ENCODE data around the gene KRAS. TPM values are rescaled to one million over a fixed set of nuclear protein-coding genes. Genes with fewer than 3 reads are reported as not detected.
"Not testable (repeated sequence)": the region's sequence is repeated elsewhere in the genome, so short reads cannot be mapped to it uniquely, and the experiment has no call there.

The KRAS gene
- total RNA-seq (10 to 100 TPM; 29.1 to 44.1 (median 31.5) TPM), total RNA-seq (45.9 to 177 (median 85.8) reads per million in 29 experiments)
- 32.1 TPM for total RNA-seq (2013)

GRCh38 chr12:25250744-25251730 is at the start of gene KRAS:
TSS of gene KRAS (minus strand) at chr12:25250929.
- H3K27ac Mint-ChIP-seq, result peak within 1 kb of the TSS; percentile 88 to 89
- no peaks in the 10 kb centered on the region for H3K27me3 ChIP-seq (replicated peaks in 1 of 2; ENCODE audit: control insufficient read depth in 2 of 2, extremely low read depth in 1 of 2, insufficient read depth in 2 of 2, low read length in 1 of 2)
- DNase-seq, result peak; percentile 78 to 97 (median 88)
- no peaks in the 10 kb centered on the region for H3K9me3 ChIP-seq
- no peaks in the 10 kb centered on the region for H3K9me3 Mint-ChIP-seq
- H3K36me3 ChIP-seq (ENCODE audit: control insufficient read depth in 2 of 2, extremely low read depth in 1 of 2, insufficient read depth in 1 of 2, low read length in 1 of 2), result no peaks in the 10 kb centered on the region
- H3K36me3 Mint-ChIP-seq, result peaks cover 6% of the 10 kb centered on the region
- CTCF ChIA-PET, result interaction anchor here (0.6 to 3.0 kb wide), 8 partner anchors 10 to 199 kb away, joined by 3 to 26 read pairs (median 3); no protein-coding TSS in a partner anchor
- peaks cover 43 to 54% (median 45%) of the 10 kb centered on the region in 3 donors for H3K4me1 Mint-ChIP-seq
- POLR2A ChIA-PET, result interaction anchor here (0.7 to 1.4 kb wide), 8 partner anchors 10 to 262 kb away, joined by 3 to 11 read pairs (median 5); partner anchors contain the start of genes DNAI7 (in 1 of the 2) and ETFRF1 (in 1 of the 2)
- peak within 1 kb of the TSS; percentile 51 for H3K27ac ChIP-seq (ENCODE audit: low read length)
- H3K27me3 Mint-ChIP-seq, result no peaks in the 10 kb centered on the region
- H3K4me3 ChIP-seq (ENCODE audit: control insufficient read depth in 1 of 2, extremely low read depth in 1 of 2, low read length in 1 of 2), result peak within 1 kb of the TSS; percentile 74 to 82
- ATAC-seq (replicated peaks in 1 of 4), result peak; percentile 87 to 91 (median 89)
- H3K4me3 Mint-ChIP-seq, result peak within 1 kb of the TSS; percentile 87 to 91 (median 91)
- peaks cover 8 to 28% of the 10 kb centered on the region in 2 experiments for H3K4me1 ChIP-seq (ENCODE audit: control insufficient read depth in 1 of 2, extremely low read depth in 1 of 2, insufficient read depth in 2 of 2, low read length in 2 of 2)
- under 1% methylated on average over 102 of the region's 105 CpGs for WGBS (ENCODE audit: insufficient coverage)

- CTCF ChIA-PET, result no interaction called here
- no peaks in the 10 kb centered on the region for H3K9me3 Mint-ChIP-seq
- DNase-seq (no peak), ATAC-seq (replicated peaks in 1 of 4) (no peak)
- Histone ChIP-seq H3K27ac (ENCODE audit: low read length) (no peak overlapping the region), H3K4me1 (ENCODE audit: control insufficient read depth in 1 of 2, extremely low read depth in 1 of 2, insufficient read depth in 2 of 2, low read length in 2 of 2) (no peaks in the 10 kb centered on the region), H3K9me3 (no peaks in the 10 kb centered on the region), H3K36me3 (ENCODE audit: control insufficient read depth in 2 of 2, extremely low read depth in 1 of 2, insufficient read depth in 1 of 2, low read length in 1 of 2) (no peaks in the 10 kb centered on the region), H3K27me3 (replicated peaks in 1 of 2; ENCODE audit: control insufficient read depth in 2 of 2, extremely low read depth in 1 of 2, insufficient read depth in 2 of 2, low read length in 1 of 2) (no peaks in the 10 kb centered on the region), H3K4me3 (ENCODE audit: control insufficient read depth in 1 of 2, extremely low read depth in 1 of 2, low read length in 1 of 2) (no peak overlapping the region)
- no peak overlapping the region for H3K4me3 Mint-ChIP-seq
- no peaks in the 10 kb centered on the region for H3K36me3 Mint-ChIP-seq
- POLR2A ChIA-PET, result no interaction called here
- H3K27ac Mint-ChIP-seq, result no peak overlapping the region
- peaks cover 7 to 14% (median 12%) of the 10 kb centered on the region in 3 donors for H3K4me1 Mint-ChIP-seq
- peaks cover under 1 to 2% of the 10 kb centered on the region in 2 donors for H3K27me3 Mint-ChIP-seq
Measured at GRCh38 chr12:25296381-25296780, 45.7 kb upstream of the KRAS start.

GRCh38 chr12:25295361-25295760 is 44.6 kb upstream of the KRAS start:
- CTCF ChIA-PET, result no interaction called here
- POLR2A ChIA-PET, result interaction anchor here in 1 of 2 donors (0.6 kb wide), 1 partner anchor 13 kb away, joined by 3 read pairs; no protein-coding TSS in a partner anchor

GRCh38 chr12:25293653-25294052 is 42.9 kb upstream of the KRAS start:
- Histone ChIP-seq H3K9me3 (peaks cover 8% of the 10 kb centered on the region), H3K4me3 (ENCODE audit: control insufficient read depth in 1 of 2, extremely low read depth in 1 of 2, low read length in 1 of 2) (no peak overlapping the region), H3K27me3 (replicated peaks in 1 of 2; ENCODE audit: control insufficient read depth in 2 of 2, extremely low read depth in 1 of 2, insufficient read depth in 2 of 2, low read length in 1 of 2) (no peaks in the 10 kb centered on the region), H3K36me3 (ENCODE audit: control insufficient read depth in 2 of 2, extremely low read depth in 1 of 2, insufficient read depth in 1 of 2, low read length in 1 of 2) (no peaks in the 10 kb centered on the region), H3K4me1 (ENCODE audit: control insufficient read depth in 1 of 2, extremely low read depth in 1 of 2, insufficient read depth in 2 of 2, low read length in 2 of 2) (no peaks in the 10 kb centered on the region), H3K27ac (ENCODE audit: low read length) (no peak overlapping the region)
- Mint-ChIP-seq H3K27ac (no peak overlapping the region), H3K9me3 (peaks cover 0 to 15% (median 6%) of the 10 kb centered on the region in 3 donors), H3K27me3 (no peaks in the 10 kb centered on the region), H3K4me3 (no peak overlapping the region), H3K4me1 (peaks cover 7 to 14% (median 12%) of the 10 kb centered on the region in 3 donors), H3K36me3 (no peaks in the 10 kb centered on the region)
- ATAC-seq (replicated peaks in 1 of 4) (no peak), DNase-seq (no peak)
- CTCF ChIA-PET, result no interaction called here
- no CpG with 5 or more reads among the region's 2 CpGs for WGBS (ENCODE audit: insufficient coverage)
- POLR2A ChIA-PET, result interaction anchor here in 1 of 2 donors (0.5 to 0.6 kb wide), 2 partner anchors 62 to 315 kb away, joined by 4 read pairs; no protein-coding TSS in a partner anchor

More at GRCh38 chr12:25295361-25295760, 44.6 kb upstream of the KRAS start:
- Histone ChIP-seq H3K4me1 (ENCODE audit: control insufficient read depth in 1 of 2, extremely low read depth in 1 of 2, insufficient read depth in 2 of 2, low read length in 2 of 2) (no peaks in the 10 kb centered on the region), H3K27ac (ENCODE audit: low read length) (no peak overlapping the region), H3K36me3 (ENCODE audit: control insufficient read depth in 2 of 2, extremely low read depth in 1 of 2, insufficient read depth in 1 of 2, low read length in 1 of 2) (no peaks in the 10 kb centered on the region), H3K27me3 (replicated peaks in 1 of 2; ENCODE audit: control insufficient read depth in 2 of 2, extremely low read depth in 1 of 2, insufficient read depth in 2 of 2, low read length in 1 of 2) (no peaks in the 10 kb centered on the region), H3K4me3 (ENCODE audit: control insufficient read depth in 1 of 2, extremely low read depth in 1 of 2, low read length in 1 of 2) (no peak overlapping the region), H3K9me3 (no peaks in the 10 kb centered on the region)
- no peaks in the 10 kb centered on the region for H3K36me3 Mint-ChIP-seq
- no peak for DNase-seq
- no peak for ATAC-seq (replicated peaks in 1 of 4)
- H3K27ac Mint-ChIP-seq, result peak overlapping the region in 1 of 2 donors; percentile 17
- no peaks in the 10 kb centered on the region for H3K27me3 Mint-ChIP-seq
- no peaks in the 10 kb centered on the region for H3K9me3 Mint-ChIP-seq
- H3K4me1 Mint-ChIP-seq, result peaks cover 7 to 14% (median 12%) of the 10 kb centered on the region in 3 donors
- no peak overlapping the region for H3K4me3 Mint-ChIP-seq
- WGBS (ENCODE audit: insufficient coverage), result no CpG with 5 or more reads among the region's 2 CpGs

GRCh38 chr12:25292810-25293221 is 42.1 kb upstream of the KRAS start:
- H3K4me3 Mint-ChIP-seq; CTCF ChIA-PET; H3K27ac ChIP-seq (ENCODE audit: low read length); H3K4me1 ChIP-seq (ENCODE audit: control insufficient read depth in 1 of 2, extremely low read depth in 1 of 2, insufficient read depth in 2 of 2, low read length in 2 of 2); H3K27ac Mint-ChIP-seq; H3K36me3 Mint-ChIP-seq; DNase-seq; ATAC-seq (replicated peaks in 1 of 4); H3K4me3 ChIP-seq (ENCODE audit: control insufficient read depth in 1 of 2, extremely low read depth in 1 of 2, low read length in 1 of 2); H3K27me3 ChIP-seq (replicated peaks in 1 of 2; ENCODE audit: control insufficient read depth in 2 of 2, extremely low read depth in 1 of 2, insufficient read depth in 2 of 2, low read length in 1 of 2); H3K27me3 Mint-ChIP-seq; H3K9me3 ChIP-seq; H3K36me3 ChIP-seq (ENCODE audit: control insufficient read depth in 2 of 2, extremely low read depth in 1 of 2, insufficient read depth in 1 of 2, low read length in 1 of 2): not testable (repeated sequence)
- Mint-ChIP-seq H3K9me3 (peaks cover 0 to 15% (median 6%) of the 10 kb centered on the region in 3 donors), H3K4me1 (peaks cover 7 to 14% (median 12%) of the 10 kb centered on the region in 3 donors)
- POLR2A ChIA-PET, result interaction anchor here in 1 of 2 donors (0.5 to 0.6 kb wide), 2 partner anchors 63 to 314 kb away, joined by 4 read pairs; no protein-coding TSS in a partner anchor
- WGBS (ENCODE audit: insufficient coverage), result no CpG with 5 or more reads among the region's 5 CpGs

- H3K4me1 Mint-ChIP-seq, result peaks cover 19 to 38% (median 21%) of the 10 kb centered on the region in 3 donors
- H3K36me3 Mint-ChIP-seq, result no peaks in the 10 kb centered on the region
Measured at GRCh38 chr12:25287610-25288009, 36.9 kb upstream of the KRAS start.

More at GRCh38 chr12:25287610-25288009, 36.9 kb upstream of the KRAS start:
- no peaks in the 10 kb centered on the region for H3K27me3 ChIP-seq (replicated peaks in 1 of 2; ENCODE audit: control insufficient read depth in 2 of 2, extremely low read depth in 1 of 2, insufficient read depth in 2 of 2, low read length in 1 of 2)
- Mint-ChIP-seq H3K4me3 (no peak overlapping the region), H3K9me3 (peaks cover 0 to 15% (median 6%) of the 10 kb centered on the region in 3 donors), H3K27ac (no peak overlapping the region), H3K27me3 (no peaks in the 10 kb centered on the region)
- H3K27ac ChIP-seq (ENCODE audit: low read length), result no peak overlapping the region
- H3K36me3 ChIP-seq (ENCODE audit: control insufficient read depth in 2 of 2, extremely low read depth in 1 of 2, insufficient read depth in 1 of 2, low read length in 1 of 2), result no peaks in the 10 kb centered on the region
- peaks cover 0 to 12% of the 10 kb centered on the region in 2 experiments for H3K4me1 ChIP-seq (ENCODE audit: control insufficient read depth in 1 of 2, extremely low read depth in 1 of 2, insufficient read depth in 2 of 2, low read length in 2 of 2)
- 92% methylated on average over 2 of the region's 2 CpGs for WGBS (ENCODE audit: insufficient coverage)
- peaks cover 8% of the 10 kb centered on the region for H3K9me3 ChIP-seq
- no peak for DNase-seq
- ChIA-PET POLR2A (no interaction called here), CTCF (no interaction called here)
- ATAC-seq (replicated peaks in 1 of 4), result no peak
- H3K4me3 ChIP-seq (ENCODE audit: control insufficient read depth in 1 of 2, extremely low read depth in 1 of 2, low read length in 1 of 2), result no peak overlapping the region
